Astrocyte of the spinal cord (primary cell): ENCODE results near the gene PREX1.
A peak's percentile ranks its signal among the peaks of the same experiment; 100 is the strongest.

ENCODE experiments used
- DNase-seq: peaks from one replicate; pipeline ENCODE4 v3.0.0; 2011; ENCODE audit warnings: low read depth, low spot score
- H3K4me3 ChIP-seq: 2 replicates; pipeline ENCODE4 v1.5.1; 2011; ENCODE audit warnings: low read depth, mild to moderate bottlenecking, low read length, moderate library complexity
- CTCF ChIP-seq: IDR thresholded peaks from 2 replicates; pipeline ENCODE4 v1.5.1; 2012; ENCODE audit warnings: low read depth, mild to moderate bottlenecking, low read length, inconsistent platforms
- in situ Hi-C: cut with HindIII; loops from 2 replicates; pipeline ENCODE4 v1.10.0; 2017; ENCODE audit warnings: low sequenced_read_pairs

Gene PREX1

GRCh38 chr20:48645666-48646065 is 182.1 kb downstream of the PREX1 start:
- no peak for TF ChIP-seq CTCF
- no peak overlapping the region for H3K4me3 ChIP-seq
- no peak for DNase-seq
- in situ Hi-C loops = no loop called here

GRCh38 chr20:48644286-48644828 is 183.4 kb downstream of the PREX1 start:
- no peak for DNase-seq
- in situ Hi-C loops = no loop called here
- no peak for TF ChIP-seq CTCF
- H3K4me3 ChIP-seq = no peak overlapping the region

- in situ Hi-C loops = no loop called here
- no peak for DNase-seq
- no peak overlapping the region for H3K4me3 ChIP-seq
- no peak for TF ChIP-seq CTCF
Observed at GRCh38 chr20:48642105-48642880, 185.5 kb downstream of the PREX1 start.

DNA sequence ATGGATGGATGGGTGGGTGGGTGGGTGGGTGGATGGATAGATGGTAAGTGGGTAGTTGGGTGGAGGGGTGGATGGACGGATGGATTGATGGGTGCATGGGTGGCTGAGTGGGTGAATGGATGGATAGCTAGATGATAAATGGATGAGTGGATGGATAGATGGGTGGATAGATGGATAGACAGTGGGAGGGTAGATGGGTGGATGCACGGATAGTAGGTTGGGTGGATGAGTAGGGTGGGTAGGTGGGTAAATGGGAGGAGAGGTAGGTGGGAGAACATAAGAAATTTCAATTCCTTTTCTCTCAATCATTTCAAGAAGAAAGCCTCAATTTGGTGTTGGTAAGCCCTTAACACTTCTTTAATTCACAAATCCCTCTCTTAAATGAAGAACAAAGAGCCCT is 186.9 kb downstream of the PREX1 start:
- in situ Hi-C loops = no loop called here
- no peak for DNase-seq
- no peak for TF ChIP-seq CTCF
- H3K4me3 ChIP-seq = no peak overlapping the region

DNA sequence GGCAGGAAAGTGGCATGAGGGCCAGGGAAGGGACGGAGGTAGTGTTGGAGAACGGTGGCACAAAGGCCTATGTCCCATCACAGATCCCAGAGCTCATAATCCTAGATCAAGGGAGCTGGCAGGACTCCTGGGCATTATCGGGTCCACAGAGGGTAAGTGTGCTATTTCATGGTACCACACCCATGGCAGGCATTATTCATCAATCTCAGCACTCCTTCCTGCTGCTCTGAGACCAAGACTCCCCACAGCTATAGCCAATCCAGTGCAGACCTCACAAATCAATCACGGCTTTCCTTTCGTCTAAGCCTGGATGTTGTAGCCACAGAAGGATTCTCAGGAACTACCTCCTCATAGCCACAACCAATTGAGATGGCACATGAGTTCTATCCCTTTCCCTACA is 187.9 kb downstream of the PREX1 start:
- in situ Hi-C loops = no loop called here
- DNase-seq = no peak
- H3K4me3 ChIP-seq = no peak overlapping the region
- TF ChIP-seq CTCF = no peak

GRCh38 chr20:48638546-48638945 is 189.3 kb downstream of the PREX1 start:
- no peak for TF ChIP-seq CTCF
- peak; percentile 76 for DNase-seq
- no peak overlapping the region for H3K4me3 ChIP-seq
- in situ Hi-C loops = no loop called here
